GM18858 (cell line): Measurements from ENCODE around the gene ARHGAP24.
"Not testable (repeated sequence)": the region's sequence is repeated elsewhere in the genome, so short reads cannot be mapped to it uniquely, and the experiment has no call there.

Experiments used
- ATAC-seq: cut with Tn5 transposase; IDR thresholded peaks from one replicate; pipeline ENCODE4 v1.9.1; 2021; ENCODE audit not compliant: unreplicated experiment

ARHGAP24 gene

DNA sequence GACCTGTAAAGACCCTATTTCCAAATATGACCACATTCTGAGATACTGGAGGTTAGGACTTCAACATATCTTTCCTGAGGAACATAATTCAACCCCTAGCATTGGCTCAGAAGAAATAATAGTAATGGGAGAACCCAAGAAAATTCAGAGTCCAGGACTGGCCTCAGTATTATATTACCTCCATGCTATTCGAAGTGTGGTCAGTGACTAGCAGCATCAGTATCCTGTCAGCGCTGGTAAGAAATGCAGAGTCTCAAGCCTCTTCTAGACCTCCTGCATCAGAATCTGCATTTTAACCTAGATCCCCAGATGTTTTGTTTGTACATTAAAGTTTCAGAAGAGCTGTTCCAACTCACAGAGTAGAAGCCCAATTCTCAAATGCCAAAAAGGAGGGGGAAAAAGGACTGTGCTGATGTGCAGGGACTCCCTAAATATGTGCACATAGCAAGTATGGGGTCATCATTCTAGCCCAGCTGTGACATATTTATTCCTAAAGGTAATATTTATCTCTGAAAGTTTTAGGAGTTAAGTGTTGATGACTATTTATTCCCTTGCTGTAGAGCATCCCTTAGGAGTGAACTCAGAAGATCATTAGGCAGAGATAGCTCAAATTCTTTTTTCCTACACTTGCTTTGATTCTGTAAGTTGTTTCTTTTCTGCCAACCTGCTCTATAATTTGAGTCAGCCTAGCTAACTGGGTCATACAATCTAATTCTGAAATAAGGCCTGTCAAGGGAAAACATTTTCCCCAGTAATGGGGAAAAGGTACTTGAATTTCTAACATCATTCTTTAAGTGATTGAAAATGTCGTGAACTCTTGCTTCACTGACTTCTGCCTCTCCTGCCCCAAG, 361.9 kb downstream of the ARHGAP24 start:
- ATAC-seq, result no peak

DNA sequence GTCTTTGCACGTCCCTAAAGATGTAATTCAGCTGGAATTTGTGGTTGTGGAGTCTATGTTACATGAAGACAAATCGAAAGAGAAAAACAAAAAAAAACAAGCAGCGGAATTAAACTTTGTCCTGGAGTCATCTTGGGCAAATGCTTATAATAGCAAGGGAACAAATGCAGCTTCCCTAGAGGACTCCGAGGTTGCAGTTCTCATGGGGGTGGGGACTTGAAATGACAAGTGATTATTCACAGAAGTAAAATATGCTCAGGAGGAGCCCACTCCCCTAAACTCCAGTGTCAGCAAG, 362.4 kb downstream of the ARHGAP24 start:
- no peak for ATAC-seq

DNA sequence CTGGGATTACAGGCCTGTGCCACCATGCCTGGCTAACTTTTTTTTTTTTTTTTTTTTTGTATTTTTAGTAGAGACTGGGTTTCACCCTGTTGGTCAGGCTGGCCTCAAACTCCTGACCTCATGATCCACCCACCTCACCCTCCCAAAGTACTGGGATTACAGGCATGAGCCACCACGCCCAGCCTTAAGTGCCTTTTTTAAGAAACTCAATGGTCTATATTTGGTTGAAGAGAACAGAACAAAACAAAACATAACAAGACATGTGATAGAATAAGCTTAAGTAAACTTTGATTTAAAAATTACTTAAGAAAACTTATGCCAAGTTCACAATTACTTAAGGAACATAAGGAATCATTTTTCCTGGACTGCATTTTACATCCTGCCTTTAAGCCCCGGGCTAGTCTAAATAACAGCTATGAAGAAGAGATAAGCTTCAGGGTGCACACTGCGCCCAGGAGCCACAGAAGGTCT, 365.1 kb downstream of the ARHGAP24 start:
- not testable (repeated sequence) for ATAC-seq

DNA sequence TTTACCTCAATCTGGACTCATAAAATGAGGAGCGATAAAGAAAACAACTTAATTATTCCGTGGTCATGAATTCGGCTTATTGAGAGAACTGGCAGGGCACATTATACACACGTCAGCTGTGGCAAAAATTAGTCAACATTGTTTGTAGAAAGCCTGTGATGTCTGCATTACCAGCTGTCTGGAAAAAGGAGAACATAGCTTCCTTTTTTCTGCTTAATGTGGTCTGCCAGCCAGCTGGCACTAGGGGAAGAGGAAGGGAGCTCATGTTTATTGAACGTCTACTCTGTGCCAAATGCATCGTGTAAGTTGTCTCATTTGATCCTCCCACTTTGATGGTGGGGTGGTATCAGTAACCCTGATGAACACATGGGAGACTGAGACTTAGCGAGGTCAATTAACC, 367.6 kb downstream of the ARHGAP24 start:
- ATAC-seq, result no peak

DNA sequence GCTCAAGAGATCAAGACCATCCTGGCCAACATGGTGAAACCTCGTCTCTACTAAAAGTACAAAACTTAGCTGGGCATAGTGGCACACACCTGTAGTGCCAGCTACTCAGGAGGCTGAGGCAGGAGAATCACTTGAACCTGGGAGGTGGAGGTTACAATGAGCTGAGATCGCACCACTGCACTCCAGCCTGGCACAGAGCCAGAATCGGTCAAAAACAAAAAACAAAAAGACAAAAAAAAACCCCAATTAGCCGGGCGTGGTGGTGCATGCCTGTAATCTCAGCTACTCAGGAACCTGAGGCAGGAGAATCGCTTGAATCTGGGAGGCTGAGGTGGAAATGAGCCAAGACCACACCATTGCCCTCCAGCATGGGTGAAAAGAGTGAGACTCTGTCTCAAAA, 378.8 kb downstream of the ARHGAP24 start:
- ATAC-seq, result not testable (repeated sequence)

DNA sequence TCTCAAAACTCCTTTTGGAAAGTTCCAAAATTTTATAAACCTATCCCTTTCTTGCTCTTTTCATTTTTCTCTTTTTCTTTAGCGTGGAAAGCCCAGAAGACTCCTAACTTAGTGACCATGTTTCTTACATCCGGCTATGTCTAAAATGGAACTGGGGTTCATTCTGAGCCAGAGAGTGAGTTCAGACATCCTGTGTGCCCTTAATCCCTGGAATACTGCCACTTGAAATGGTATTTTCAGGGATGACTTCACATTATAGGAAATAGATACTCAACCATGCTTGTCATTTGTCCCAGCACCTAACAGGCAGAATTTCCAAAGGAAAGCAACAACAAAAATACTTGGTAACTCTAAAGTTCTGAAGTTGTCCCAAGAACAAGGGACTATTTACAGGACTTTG, 379.6 kb downstream of the ARHGAP24 start:
- no peak for ATAC-seq

DNA sequence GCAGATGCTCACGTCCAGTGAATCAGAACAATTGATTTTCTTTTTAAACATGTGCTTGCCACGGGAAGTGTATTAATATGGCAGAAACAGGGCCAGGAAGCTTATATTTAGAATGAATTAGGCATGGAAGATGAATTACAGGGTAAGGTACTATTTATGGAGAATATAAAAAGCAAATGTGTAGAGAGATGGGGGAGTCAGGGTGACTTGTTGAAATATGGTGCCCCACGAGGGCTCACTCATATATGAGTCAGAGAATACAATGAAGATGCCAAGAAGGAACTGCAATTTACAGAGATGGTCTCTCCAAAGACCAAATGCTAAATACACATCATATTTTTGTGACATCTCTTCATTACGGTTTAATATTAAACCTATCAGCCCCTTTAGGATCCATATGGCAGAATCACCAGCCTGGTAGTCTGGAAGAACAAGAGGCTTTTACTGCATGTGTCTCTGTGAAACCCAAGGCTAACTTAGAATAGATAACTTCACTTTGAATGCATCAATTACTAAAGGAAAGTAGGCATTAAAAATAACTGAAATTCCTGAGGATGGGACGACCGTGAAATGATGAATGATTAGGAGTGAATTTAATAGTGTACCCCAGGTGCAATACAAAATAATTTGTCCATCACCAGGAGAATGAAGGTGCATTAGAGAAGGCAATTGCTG, 385.3 kb downstream of the ARHGAP24 start:
- no peak for ATAC-seq

DNA sequence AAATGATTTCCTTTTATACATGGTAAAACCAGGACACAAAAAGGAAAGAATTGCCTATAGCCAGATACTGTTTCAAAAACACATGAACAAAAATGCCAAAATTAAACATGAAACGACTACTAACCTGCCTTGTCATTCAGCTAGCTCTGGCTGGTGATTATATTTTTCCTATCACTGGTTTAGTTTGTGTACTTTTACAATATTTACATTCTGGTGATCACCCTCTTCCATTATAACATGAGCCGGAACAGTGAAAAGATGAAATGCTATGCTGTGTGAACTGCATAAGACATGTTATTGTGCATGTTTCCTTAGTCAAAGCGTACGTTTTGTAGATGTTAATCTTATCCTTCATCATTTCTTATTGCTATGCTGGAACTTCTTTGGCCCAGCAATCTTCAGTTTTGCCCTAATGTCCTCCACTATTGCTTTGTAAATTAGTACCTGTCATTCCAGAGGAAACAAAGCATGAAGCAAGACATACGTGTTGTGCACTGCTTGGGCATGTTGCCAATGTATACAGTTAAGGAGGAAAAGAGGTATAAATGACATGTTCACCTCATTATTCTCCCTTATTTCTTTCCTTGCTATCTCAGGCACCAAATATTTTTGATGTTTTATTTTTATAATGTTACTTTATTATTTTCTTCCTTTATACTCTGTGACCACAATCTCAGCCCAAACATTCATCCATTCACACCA, 386.3 kb downstream of the ARHGAP24 start:
- no peak for ATAC-seq

DNA sequence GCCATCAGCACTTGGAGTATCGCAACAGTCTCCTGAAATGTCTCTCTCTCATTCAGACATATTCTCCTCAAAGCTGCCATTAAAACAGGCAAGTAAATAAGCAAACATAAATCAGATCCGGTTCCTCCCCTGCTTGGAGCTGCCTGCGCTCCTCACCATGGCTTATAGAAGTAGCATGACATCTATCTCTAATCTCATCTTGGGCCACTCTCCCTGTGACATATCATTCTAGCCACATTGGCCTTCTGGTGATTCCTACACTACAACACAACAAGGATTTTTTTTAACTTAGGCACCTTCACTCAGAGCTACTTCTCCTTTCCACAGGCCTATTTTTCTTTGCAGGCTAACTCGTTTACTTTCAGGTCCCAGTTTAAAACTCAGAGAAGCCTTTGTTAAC, 387.9 kb downstream of the ARHGAP24 start:
- ATAC-seq, result no peak

DNA sequence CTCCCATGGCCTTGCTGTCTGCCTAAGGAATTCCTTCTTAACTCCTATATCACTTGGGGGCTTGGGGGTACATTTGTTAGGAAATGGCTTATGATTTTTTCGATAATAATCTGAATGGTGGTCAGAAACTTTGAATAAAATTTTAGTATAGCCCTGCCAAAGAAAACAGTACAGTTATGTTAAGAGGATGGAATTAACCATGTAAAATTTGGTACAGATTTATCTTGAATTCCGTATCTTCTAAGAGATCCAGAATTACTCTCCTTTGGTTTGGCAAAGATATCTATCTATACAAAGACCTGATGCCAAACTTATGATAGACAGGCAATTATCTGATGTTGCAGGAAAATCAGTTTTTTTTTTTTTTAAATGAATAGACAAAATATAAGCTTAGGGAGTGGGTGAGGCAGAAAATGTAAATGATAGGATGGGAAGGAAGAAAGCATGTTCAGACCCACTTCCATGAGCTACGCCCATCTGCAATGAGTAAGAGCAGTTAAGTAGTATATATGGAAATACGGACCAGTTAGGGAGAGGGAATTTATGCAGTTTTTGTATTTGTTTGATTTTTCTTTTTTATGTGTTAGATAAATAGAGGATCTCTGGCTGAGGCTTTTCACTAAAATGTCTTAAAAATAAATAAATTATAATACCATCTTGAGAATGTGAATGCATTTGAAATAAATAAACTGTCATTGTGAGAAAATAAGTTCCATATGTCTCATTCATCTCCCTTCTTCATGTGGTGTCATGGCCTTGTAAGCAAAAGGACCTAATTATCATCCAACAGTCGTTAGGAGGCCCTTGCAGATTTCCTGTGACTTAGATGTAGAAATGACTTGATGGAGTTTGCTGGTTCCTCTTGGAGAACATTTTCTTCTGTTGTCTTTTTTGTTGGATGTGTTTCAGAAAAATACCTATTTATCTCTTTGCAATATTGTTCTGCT, 389.6 kb downstream of the ARHGAP24 start:
- no peak for ATAC-seq

DNA sequence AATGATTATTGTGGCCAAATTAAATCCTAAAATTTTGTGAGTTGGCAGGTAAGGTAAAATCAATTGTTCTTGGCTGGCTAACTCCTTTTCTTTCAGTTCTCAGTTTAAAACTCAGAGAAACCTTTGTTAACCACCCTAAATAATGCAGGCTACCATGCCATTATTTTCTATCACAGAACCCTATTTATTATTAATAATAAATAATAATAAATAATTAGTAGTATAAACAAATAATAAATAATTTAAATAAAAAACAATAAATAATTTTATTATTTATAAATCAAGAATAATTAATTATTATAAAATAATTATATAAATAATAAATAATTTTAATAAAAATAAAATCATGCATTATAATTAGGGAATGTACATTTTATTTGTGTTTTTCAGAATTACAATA, 390.3 kb downstream of the ARHGAP24 start:
- no peak for ATAC-seq

DNA sequence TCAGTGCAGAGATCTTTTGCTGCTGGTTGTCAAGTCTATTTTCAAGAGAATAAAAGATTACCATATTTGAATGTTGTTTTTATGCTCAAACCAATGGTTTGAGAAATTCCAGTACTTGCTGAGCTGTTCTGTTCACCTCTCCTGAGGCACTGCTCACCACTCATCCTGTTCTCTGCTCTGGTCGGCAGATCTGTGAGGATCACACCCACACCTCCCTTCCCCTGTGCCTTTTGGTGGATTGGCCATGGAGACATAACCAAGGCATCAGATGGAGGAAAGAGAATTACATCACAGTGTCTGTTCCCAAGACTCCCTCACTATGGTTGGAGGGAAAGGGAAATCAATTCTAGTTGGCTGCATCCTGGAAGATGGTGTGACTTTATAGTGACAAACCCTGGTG, 391.6 kb downstream of the ARHGAP24 start:
- no peak for ATAC-seq

DNA sequence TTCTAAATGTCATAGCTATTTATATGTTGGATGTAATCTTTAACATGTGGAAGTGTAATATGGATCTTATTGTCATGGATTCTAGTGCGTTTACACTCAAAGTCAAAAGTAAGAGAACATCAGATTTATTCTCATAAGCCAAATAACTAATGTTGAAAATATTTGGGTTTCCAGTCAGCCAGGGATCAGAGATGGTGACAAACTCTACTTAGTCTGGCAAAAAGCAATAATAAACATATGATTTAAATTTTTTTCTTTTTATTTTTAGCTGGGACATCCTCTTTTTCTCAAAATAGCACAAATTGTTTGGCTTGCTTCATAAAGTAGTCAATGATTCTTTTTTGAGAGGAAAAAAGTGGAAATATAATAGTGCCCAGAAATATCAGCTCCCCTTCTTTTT, 392.3 kb downstream of the ARHGAP24 start:
- no peak for ATAC-seq

DNA sequence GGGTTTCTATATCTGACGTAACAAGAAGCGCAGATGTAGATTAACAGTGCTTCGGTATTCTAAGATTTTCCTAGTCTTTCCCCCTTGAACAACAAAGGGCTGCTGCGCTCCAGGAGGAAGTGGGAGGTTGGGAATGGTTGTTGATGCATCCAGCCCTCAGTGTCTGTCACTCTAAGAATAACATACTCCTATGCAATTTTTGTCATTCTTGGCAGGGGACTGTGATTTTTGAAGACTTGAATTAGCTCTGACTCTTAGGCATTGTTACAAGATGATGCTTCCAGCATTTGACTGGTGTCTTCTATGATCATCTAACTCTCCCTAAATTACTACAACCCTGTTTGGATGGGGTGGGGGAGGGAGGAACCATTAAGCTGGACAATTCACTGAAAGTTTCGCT, 394.2 kb downstream of the ARHGAP24 start:
- no peak for ATAC-seq

DNA sequence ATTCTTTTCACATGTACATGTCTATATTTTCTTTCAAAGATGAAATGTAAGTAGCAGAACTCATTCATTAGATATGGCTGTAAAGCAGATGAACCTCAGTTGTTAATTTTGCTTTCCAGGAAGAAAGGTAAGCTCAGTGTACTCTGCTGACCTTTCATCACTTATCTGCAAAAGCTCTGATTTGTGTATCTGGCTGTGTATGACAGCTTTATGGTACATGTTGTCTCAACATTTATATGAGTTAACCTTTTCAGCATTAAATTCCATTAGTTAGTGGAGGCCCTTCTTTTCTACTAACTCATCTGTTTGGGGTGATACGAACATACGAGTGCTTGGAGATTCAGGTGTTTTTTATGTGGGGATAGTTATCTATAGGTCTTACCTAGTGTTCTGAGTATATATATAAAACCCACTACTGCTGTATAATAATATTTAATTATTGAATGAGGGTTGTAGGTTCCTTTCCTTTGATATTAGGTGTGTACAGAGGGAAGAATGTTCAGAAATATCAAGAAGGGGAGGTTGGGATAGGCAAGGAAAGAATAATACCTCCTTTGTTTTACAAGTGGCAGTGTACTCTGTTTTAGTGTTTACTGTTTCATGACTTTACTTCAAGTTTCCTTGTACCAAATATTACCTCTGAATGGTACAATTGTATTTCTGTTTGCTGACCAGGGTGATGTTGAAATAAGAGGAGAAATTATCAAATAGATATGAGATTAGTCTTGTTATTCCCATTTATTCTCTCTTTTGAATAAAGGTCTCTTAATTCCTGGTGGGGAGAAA, 395.5 kb downstream of the ARHGAP24 start:
- no peak for ATAC-seq

DNA sequence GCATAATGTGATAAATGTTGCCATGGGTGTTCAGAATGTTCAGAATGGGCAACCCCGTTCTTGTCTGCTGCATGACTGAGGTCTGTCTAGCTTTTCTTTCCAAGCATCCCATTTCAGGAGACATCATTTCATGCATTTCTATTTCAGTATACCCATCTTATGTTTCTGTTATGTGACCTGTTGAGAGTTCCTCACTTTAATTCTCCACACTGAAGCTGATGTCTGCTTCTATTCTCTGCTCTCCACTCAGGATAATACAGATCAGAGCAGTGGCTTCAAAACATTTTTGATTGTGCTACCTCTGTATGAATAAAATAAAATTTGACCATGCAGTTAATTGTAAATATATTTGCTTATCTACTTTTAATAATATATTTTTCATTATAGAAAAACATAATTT, 398.6 kb downstream of the ARHGAP24 start:
- ATAC-seq, result no peak

DNA sequence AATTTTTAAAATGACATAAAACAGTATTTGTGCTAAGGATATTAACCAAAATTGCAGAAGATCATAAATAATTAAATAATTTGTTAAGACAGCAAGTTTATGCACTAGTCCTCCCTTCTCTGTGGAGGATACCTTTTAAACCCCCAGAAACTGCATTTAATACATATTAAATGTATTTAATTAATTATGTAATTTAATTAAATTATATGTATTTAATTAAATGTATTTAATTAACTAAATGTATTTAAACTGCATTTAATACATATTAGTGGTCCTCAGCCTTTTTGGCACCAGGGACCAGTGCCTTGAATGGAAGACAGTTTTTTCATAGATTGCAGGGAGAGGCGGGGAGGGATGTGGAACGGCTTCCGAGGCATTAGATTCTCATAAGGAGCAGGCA, 404.6 kb downstream of the ARHGAP24 start:
- no peak for ATAC-seq

DNA sequence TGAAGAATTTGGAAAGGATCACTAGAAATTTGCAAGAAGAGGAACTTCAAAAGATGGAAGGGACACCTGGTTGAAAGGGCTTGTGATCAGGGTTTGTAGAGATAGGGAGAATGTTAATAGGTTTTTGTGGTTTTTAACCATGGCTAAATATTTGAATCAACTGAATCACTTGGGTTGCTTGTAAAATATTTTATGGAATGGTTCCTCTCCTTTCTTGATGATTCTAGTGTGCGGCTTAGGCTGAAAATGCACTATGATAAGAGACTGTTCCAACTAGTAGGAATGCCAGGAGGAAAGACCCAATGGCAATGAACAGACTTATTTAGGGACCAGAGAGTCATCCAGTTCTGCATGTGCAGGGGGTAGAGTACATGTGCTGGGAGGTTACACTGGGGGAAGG, 408.2 kb downstream of the ARHGAP24 start:
- no peak for ATAC-seq

DNA sequence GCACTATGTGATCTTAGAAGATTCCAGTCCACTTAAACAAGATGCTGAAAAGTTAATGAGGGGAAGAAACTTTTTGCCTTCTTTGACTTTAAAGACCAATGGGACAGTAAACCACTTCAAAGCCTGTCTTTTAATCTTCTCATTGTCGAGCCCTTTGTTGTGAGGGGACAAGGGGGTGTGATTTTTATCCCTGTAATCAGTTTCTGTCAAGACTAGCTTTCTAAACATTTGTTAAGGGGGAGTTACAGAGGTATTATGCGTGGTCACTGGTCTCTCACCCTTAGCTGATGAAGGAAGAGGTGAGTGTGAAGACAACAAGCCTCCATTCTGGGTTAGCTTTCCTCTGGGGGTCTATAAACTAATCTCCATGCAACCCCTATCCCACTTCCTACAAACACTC, 409.3 kb downstream of the ARHGAP24 start:
- ATAC-seq, result no peak

DNA sequence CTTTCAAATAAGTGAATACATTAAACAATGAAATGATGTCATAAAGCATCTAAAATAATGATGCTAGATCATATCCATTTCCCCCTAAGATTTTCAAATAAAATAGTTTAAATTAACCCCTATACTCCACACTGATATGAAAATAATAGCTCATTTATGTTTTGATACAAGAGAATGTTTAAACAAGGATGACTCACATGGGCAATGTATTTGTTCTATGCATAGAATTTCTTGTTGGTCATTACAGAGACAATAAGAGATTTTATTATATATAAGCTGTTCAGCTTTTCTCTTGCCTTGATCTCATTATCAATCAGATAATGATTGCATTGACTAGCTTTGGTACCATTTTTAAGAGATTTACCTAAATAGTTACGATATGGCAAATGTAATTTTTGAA, 411.7 kb downstream of the ARHGAP24 start:
- ATAC-seq, result no peak
